PC-3 (cell line): Measurements from ENCODE around the gene PTPA. TPM values are rescaled to one million over a fixed set of nuclear protein-coding genes. Genes with fewer than 3 reads are reported as not detected.

ENCODE experiments used
- ATAC-seq: fragments of 200-7000 bp; cut with Tn5 transposase; 2 replicates; pipeline ENCODE4 v1.9.1; 2020; ENCODE audit warnings: mild to moderate bottlenecking, moderate library complexity
- BruUV-seq: library from RNA; stranded (reverse); fragments of 400-500 nt; replicated peaks from 2 replicates; lab custom pipeline; 2021; lab: Mats Ljungman, UMichigan
- CTCF ChIA-PET: fragments of 300-600 bp; sonication (Branson Sonifier 250); formaldehyde crosslinking; loops from one replicate; lab custom pipeline; 2022; ENCODE audit warnings: antibody characterized with exemption; lab: Charles Lee
- POLR2A ChIA-PET: fragments of 300-600 bp; sonication (Branson Sonifier 250); formaldehyde crosslinking; loops from one replicate; lab custom pipeline; 2022; ENCODE audit warnings: antibody characterized with exemption; ENCODE audit not compliant: unreplicated experiment; lab: Charles Lee
- DNase-seq: peaks from one replicate; pipeline ENCODE4 v3.0.0-alpha.2; 2015
- H2AFZ ChIP-seq: fragments of 300-600 bp; sonication (generic); 2 replicates; pipeline ENCODE4 v1.6.0; 2016; ENCODE audit warnings: antibody characterized with exemption, low read length
- H3F3A ChIP-seq: fragments of 300-600 bp; sonication (generic); one replicate; pipeline ENCODE4 v1.6.0; 2017; ENCODE audit warnings: antibody characterized with exemption, low read length, control low read depth, mild to moderate bottlenecking; ENCODE audit not compliant: unreplicated experiment
- H3K27ac ChIP-seq: fragments of 300-600 bp; sonication (generic); 2 replicates; pipeline ENCODE4 v1.5.1; 2016; ENCODE audit warnings: mild to moderate bottlenecking, low read length
- H3K27me3 ChIP-seq: fragments of 300-600 bp; sonication (generic); 2 replicates; pipeline ENCODE4 v1.6.1; 2016; ENCODE audit warnings: low read length, mixed read lengths
- H3K36me3 ChIP-seq: fragments of 300-600 bp; sonication (generic); 2 replicates; pipeline ENCODE4 v1.6.1; 2016; ENCODE audit warnings: low read depth, mixed run types, low read length, mixed read lengths
- H3K4me1 ChIP-seq: fragments of 300-600 bp; sonication (generic); 2 replicates; pipeline ENCODE4 v1.5.1; 2016; ENCODE audit warnings: low read length; ENCODE audit not compliant: insufficient read depth
- H3K4me2 ChIP-seq: fragments of 300-600 bp; sonication (generic); 2 replicates; pipeline ENCODE4 v1.6.0; 2016; ENCODE audit warnings: low read length
- H3K4me3 ChIP-seq: fragments of 300-600 bp; sonication (generic); 2 replicates; pipeline ENCODE4 v1.5.1; 2016; ENCODE audit warnings: mild to moderate bottlenecking, low read length, mixed read lengths
- H3K79me2 ChIP-seq: fragments of 300-600 bp; sonication (generic); 2 replicates; pipeline ENCODE4 v1.6.1; 2017; ENCODE audit warnings: low read length, mixed read lengths
- H3K9ac ChIP-seq: fragments of 300-600 bp; sonication (generic); 2 replicates; pipeline ENCODE4 v1.6.0; 2016; ENCODE audit warnings: mild to moderate bottlenecking, low read length
- H3K9me2 ChIP-seq: fragments of 300-600 bp; sonication (generic); replicated peaks from 2 replicates; pipeline ENCODE4 v1.6.1; 2016; ENCODE audit warnings: mixed run types, low read length, mixed read lengths
- H3K9me3 ChIP-seq: fragments of 300-600 bp; sonication (generic); 2 replicates; pipeline ENCODE4 v1.6.1; 2016; ENCODE audit warnings: low read length, mixed read lengths
- H4K20me1 ChIP-seq: fragments of 300-600 bp; sonication (generic); 2 replicates; pipeline ENCODE4 v1.6.1; 2016; ENCODE audit warnings: low read length, mixed read lengths
- CTCF ChIP-seq: fragments of 300-600 bp; sonication (generic); conservative IDR thresholded peaks from 2 replicates; pipeline ENCODE4 v1.5.1; 2017; ENCODE audit warnings: antibody characterized with exemption, low read depth, mild to moderate bottlenecking, low read length
- EZH2 ChIP-seq: fragments of 300-600 bp; sonication (generic); IDR thresholded peaks from one replicate; pipeline ENCODE4 v1.6.1; 2017; ENCODE audit warnings: antibody characterized with exemption, mild to moderate bottlenecking, low read length; ENCODE audit not compliant: unreplicated experiment
- EZH2phosphoT487 ChIP-seq: fragments of 300-600 bp; sonication (generic); IDR thresholded peaks from 2 replicates; pipeline ENCODE4 v1.6.1; 2018; ENCODE audit warnings: mild to moderate bottlenecking, antibody characterized with exemption, low read length, borderline replicate concordance
- intact Hi-C: fragments of 100-400 bp; cut with micrococcal nuclease; formaldehyde crosslinking; loops from 2 replicates; pipeline ENCODE4 v1.9.0; 2023
- total RNA-seq: library from RNA; depleted of rRNA; stranded (reverse); fragments of >200 nt; gene quantifications from 2 replicates; pipeline ENCODE4 v1.2.3, GENCODE V29; 2014

The PTPA gene
- total RNA-seq, 1 experiment from 2014 or later = 138 TPM

DNA sequence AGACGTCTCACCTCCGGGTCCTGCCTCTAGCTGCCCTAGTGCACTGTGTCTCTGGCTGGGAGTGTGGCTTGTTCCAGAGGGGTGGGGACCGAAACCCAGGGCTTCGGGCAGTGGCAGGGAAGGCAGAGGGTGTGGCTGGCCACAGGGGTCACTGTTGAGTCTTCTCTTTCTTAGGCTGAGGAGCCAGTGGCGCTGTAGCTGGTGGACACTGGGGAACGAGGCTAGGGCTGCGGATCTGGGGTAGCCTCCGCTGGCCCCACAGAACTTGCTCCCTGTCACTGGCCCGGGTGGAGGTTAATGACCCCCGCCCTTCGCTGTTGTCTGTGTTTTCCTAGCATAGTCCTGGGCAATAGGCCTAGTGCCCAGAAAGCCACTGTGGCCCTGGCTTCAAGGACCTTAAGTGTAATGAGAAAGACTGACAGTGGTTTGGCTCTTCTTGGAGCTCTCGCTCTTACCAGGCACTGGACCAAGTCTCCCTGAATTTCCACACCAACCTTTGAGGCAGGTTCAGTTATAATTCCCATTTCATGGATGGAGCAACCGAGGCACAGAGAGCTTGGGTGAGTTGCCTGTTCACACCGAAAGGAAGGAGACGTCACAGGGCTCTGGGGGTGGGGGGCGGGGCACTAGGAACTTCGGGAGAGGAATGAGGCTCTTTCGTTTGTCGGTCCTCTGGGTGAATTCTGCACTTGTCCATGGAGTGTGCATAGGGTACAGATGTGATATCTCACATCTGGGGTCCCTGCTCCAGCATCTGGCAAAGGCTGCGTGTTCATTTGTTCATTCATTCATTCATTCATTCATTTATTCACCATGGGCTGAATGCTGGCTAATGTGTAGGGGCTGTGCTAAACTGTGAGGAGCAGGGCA lies 71.6 kb downstream of the PTPA start:
- no peak overlapping the region for H3K9ac ChIP-seq
- H3K27ac ChIP-seq = no peak overlapping the region
- DNase-seq (peak; percentile 6), ATAC-seq (no peak)
- no peaks in the 10 kb centered on the region for H3K36me3 ChIP-seq
- H3K79me2 ChIP-seq = peaks cover 2% of the 10 kb centered on the region
- H2AFZ ChIP-seq = no peak overlapping the region
- POLR2A ChIA-PET = no interaction called here
- no TSS peak for BruUV-seq
- no peaks in the 10 kb centered on the region for H3K27me3 ChIP-seq
- H3K4me3 ChIP-seq = no peak overlapping the region
- no peaks in the 10 kb centered on the region for H3F3A ChIP-seq
- no peaks in the 10 kb centered on the region for H3K9me3 ChIP-seq
- intact Hi-C loops = no loop called here
- H3K4me2 ChIP-seq = no peak overlapping the region
- TF ChIP-seq CTCF (peak; percentile 37), EZH2 (no peak), EZH2phosphoT487 (no peak)
- H3K4me1 ChIP-seq = peaks cover 10% of the 10 kb centered on the region
- no peaks in the 10 kb centered on the region for H3K9me2 ChIP-seq
- no peaks in the 10 kb centered on the region for H4K20me1 ChIP-seq
- CTCF ChIA-PET = interaction anchor here (0.6 to 1.0 kb wide), 3 partner anchors 9 to 155 kb away, joined by 3 to 5 read pairs (median 4); partner anchors contain the start of gene SH3GLB2

- Histone ChIP-seq H4K20me1 (no peaks in the 10 kb centered on the region), H3K9me2 (no peaks in the 10 kb centered on the region), H3F3A (no peaks in the 10 kb centered on the region), H3K4me2 (no peak overlapping the region), H3K27ac (no peak overlapping the region), H3K79me2 (no peaks in the 10 kb centered on the region), H2AFZ (no peak overlapping the region), H3K4me3 (no peak overlapping the region), H3K27me3 (no peaks in the 10 kb centered on the region), H3K9me3 (no peaks in the 10 kb centered on the region), H3K36me3 (no peaks in the 10 kb centered on the region), H3K4me1 (peaks cover 8% of the 10 kb centered on the region), H3K9ac (no peak overlapping the region)
- ATAC-seq (no peak), DNase-seq (no peak)
- no TSS peak for BruUV-seq
- intact Hi-C loops = no loop called here
- TF ChIP-seq EZH2phosphoT487 (no peak), CTCF (no peak), EZH2 (no peak)
- ChIA-PET CTCF (interaction anchor here (0.6 to 1.0 kb wide), 2 partner anchors 10 to 379 kb away, joined by 3 to 4 read pairs; no protein-coding TSS in a partner anchor), POLR2A (no interaction called here)
Observed at GRCh38 chr9:129183495-129184218, 72.4 kb downstream of the PTPA start.

- no TSS peak for BruUV-seq
- Histone ChIP-seq H3K9me2 (no peaks in the 10 kb centered on the region), H3K9ac (no peak overlapping the region), H3F3A (no peaks in the 10 kb centered on the region), H2AFZ (no peak overlapping the region), H3K4me1 (peaks cover 6% of the 10 kb centered on the region), H3K79me2 (no peaks in the 10 kb centered on the region), H3K27ac (no peak overlapping the region), H3K27me3 (no peaks in the 10 kb centered on the region), H3K4me3 (no peak overlapping the region), H4K20me1 (no peaks in the 10 kb centered on the region), H3K9me3 (no peaks in the 10 kb centered on the region), H3K36me3 (no peaks in the 10 kb centered on the region), H3K4me2 (no peak overlapping the region)
- TF ChIP-seq EZH2phosphoT487 (no peak), EZH2 (no peak), CTCF (no peak)
- ATAC-seq = no peak
- ChIA-PET CTCF (interaction anchor here (0.6 kb wide), 1 partner anchor 379 kb away, joined by 4 read pairs; no protein-coding TSS in a partner anchor), POLR2A (no interaction called here)
- intact Hi-C loops = no loop called here
- no peak for DNase-seq
Observed at GRCh38 chr9:129184219-129184524, 73.0 kb downstream of the PTPA start.
